Neural crest cell (in vitro differentiated cells): ENCODE data around the gene PCDHGA9. TPM values are rescaled to one million over a fixed set of nuclear protein-coding genes. Genes with fewer than 3 reads are reported as not detected.
"Not testable (repeated sequence)": the region's sequence is repeated elsewhere in the genome, so short reads cannot be mapped to it uniquely, and the experiment has no call there.

Source experiments
- DNase-seq: peaks from one replicate; pipeline ENCODE4 v3.0.0; 2021; ENCODE audit warnings: low read depth, mixed read lengths, low spot score
- H3K27ac Mint-ChIP-seq: one replicate; pipeline ENCODE4 v1.8.0; 2021; ENCODE audit warnings: mild to moderate bottlenecking, mixed read lengths; ENCODE audit not compliant: unreplicated experiment
- H3K27me3 Mint-ChIP-seq: 2 replicates; pipeline ENCODE4 v1.8.0; 2021; ENCODE audit warnings: low read depth, mild to moderate bottlenecking, mixed read lengths
- H3K36me3 Mint-ChIP-seq: 2 replicates; pipeline ENCODE4 v1.8.0; 2021; ENCODE audit warnings: low read depth, mild to moderate bottlenecking, mixed read lengths
- H3K4me1 Mint-ChIP-seq: 2 replicates; pipeline ENCODE4 v1.8.0; 2021; ENCODE audit warnings: mixed read lengths
- H3K4me3 Mint-ChIP-seq: one replicate; pipeline ENCODE4 v1.8.0; 2021; ENCODE audit warnings: mild to moderate bottlenecking, mixed read lengths
- H3K9me3 Mint-ChIP-seq: 2 replicates; pipeline ENCODE4 v1.8.0; 2021; ENCODE audit warnings: mixed read lengths
- total RNA-seq: library from RNA; stranded (reverse); gene quantifications from 2 replicates; pipeline ENCODE4 v1.2.1, GENCODE V29; 2021
- TF ChIP-seq, protein P1 (sequence below): fragments of 200-600 bp; sonication (generic); conservative IDR thresholded peaks from 2 replicates; pipeline ENCODE4 v1.5.0; 2021; ENCODE audit warnings: antibody characterized with exemption, mild to moderate bottlenecking

PCDHGA9 gene
- total RNA-seq, 1 donor from 2014 or later: 0.72 TPM

DNA sequence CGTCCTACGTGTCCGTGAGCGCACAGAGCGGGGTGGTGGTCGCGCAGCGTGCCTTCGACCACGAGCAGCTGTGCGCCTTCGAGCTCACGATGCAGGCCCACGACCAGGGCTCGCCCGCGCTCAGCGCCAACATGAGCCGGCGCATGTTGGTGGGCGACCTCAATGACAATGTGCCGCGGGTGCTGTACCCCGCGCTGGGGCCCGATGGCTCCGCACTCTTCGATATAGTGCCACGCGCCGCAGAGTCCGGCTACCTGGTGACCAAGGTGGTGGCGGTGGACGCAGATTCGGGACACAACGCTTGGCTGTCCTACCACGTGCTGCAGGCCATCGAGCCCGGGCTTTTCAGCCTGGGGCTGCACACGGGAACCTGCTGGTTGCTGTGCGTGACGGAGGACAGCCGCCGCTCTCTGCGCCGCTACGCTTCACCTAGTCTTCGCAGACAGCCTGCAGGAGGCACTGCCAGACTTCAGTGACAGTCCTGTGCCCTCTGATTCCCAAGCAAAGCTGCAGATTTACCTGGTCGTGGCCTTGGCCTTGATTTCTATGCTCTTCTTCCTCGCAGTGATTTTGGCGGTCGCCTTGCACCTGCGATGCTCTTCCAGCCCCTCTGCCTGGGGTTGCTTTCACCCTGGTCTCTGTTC is 25.3 kb downstream of the PCDHGA9 start:
- Mint-ChIP-seq H3K27ac (no peak overlapping the region), H3K4me3 (peak overlapping the region; percentile 73), H3K9me3 (peaks cover 28% of the 10 kb centered on the region)

DNA sequence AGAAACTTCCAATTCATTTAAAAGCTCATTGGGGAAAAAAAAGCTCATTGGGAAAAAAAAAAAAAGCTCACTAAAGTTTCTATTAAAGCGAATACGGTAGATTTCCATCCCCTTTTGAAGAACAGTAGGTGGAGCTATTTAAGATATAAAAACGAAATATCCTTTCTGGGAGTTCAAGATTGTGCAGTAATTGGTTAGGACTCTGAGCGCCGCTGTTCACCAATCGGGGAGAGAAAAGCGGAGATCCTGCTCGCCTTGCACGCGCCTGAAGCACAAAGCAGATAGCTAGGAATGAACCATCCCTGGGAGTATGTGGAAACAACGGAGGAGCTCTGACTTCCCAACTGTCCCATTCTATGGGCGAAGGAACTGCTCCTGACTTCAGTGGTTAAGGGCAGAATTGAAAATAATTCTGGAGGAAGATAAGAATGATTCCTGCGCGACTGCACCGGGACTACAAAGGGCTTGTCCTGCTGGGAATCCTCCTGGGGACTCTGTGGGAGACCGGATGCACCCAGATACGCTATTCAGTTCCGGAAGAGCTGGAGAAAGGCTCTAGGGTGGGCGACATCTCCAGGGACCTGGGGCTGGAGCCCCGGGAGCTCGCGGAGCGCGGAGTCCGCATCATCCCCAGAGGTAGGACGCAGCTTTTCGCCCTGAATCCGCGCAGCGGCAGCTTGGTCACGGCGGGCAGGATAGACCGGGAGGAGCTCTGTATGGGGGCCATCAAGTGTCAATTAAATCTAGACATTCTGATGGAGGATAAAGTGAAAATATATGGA is 27.9 kb downstream of the PCDHGA9 start, which contains the start of gene PCDHGA12:
TSS of gene PCDHGA12 (plus strand) at position 176 of the 782 bp plus-strand sequence. CDS start at position 429, 253 bp downstream.
- DNase-seq: no peak
- peaks cover 21% of the 10 kb centered on the region for H3K9me3 Mint-ChIP-seq
- H3K27me3 Mint-ChIP-seq: no peaks in the 10 kb centered on the region
- H3K4me1 Mint-ChIP-seq: no peaks in the 10 kb centered on the region
- TF ChIP-seq, protein P1, sequence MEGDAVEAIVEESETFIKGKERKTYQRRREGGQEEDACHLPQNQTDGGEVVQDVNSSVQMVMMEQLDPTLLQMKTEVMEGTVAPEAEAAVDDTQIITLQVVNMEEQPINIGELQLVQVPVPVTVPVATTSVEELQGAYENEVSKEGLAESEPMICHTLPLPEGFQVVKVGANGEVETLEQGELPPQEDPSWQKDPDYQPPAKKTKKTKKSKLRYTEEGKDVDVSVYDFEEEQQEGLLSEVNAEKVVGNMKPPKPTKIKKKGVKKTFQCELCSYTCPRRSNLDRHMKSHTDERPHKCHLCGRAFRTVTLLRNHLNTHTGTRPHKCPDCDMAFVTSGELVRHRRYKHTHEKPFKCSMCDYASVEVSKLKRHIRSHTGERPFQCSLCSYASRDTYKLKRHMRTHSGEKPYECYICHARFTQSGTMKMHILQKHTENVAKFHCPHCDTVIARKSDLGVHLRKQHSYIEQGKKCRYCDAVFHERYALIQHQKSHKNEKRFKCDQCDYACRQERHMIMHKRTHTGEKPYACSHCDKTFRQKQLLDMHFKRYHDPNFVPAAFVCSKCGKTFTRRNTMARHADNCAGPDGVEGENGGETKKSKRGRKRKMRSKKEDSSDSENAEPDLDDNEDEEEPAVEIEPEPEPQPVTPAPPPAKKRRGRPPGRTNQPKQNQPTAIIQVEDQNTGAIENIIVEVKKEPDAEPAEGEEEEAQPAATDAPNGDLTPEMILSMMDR: no peak
- no peak within 1 kb of the TSS for H3K27ac Mint-ChIP-seq
- H3K4me3 Mint-ChIP-seq: no peak within 1 kb of the TSS
- peaks cover 82% of the 10 kb centered on the region for H3K36me3 Mint-ChIP-seq

More for the DNA sequence above, 25.3 kb downstream of the PCDHGA9 start:
- Mint-ChIP-seq H3K36me3 (peaks cover 84% of the 10 kb centered on the region), H3K4me1 (no peaks in the 10 kb centered on the region), H3K27me3 (no peaks in the 10 kb centered on the region)
- TF ChIP-seq, protein P1: no peak
- DNase-seq: no peak

GRCh38 chr5:141431286-141431685 is 28.7 kb downstream of the PCDHGA9 start:
- peaks cover 21% of the 10 kb centered on the region for H3K9me3 Mint-ChIP-seq
- H3K4me1 Mint-ChIP-seq: no peaks in the 10 kb centered on the region

GRCh38 chr5:141432308-141432707 is 29.7 kb downstream of the PCDHGA9 start:
- not testable (repeated sequence) for H3K4me1 Mint-ChIP-seq, H3K4me3 Mint-ChIP-seq, H3K27me3 Mint-ChIP-seq, H3K27ac Mint-ChIP-seq, DNase-seq
- peaks cover 74% of the 10 kb centered on the region for H3K36me3 Mint-ChIP-seq
- H3K9me3 Mint-ChIP-seq: peaks cover 20% of the 10 kb centered on the region

More at GRCh38 chr5:141431286-141431685, 28.7 kb downstream of the PCDHGA9 start:
- H3K27me3 Mint-ChIP-seq: no peaks in the 10 kb centered on the region
- no peak for DNase-seq
- no peak overlapping the region for H3K27ac Mint-ChIP-seq
- peaks cover 77% of the 10 kb centered on the region for H3K36me3 Mint-ChIP-seq
- no peak overlapping the region for H3K4me3 Mint-ChIP-seq
- TF ChIP-seq, protein P1: no peak

DNA sequence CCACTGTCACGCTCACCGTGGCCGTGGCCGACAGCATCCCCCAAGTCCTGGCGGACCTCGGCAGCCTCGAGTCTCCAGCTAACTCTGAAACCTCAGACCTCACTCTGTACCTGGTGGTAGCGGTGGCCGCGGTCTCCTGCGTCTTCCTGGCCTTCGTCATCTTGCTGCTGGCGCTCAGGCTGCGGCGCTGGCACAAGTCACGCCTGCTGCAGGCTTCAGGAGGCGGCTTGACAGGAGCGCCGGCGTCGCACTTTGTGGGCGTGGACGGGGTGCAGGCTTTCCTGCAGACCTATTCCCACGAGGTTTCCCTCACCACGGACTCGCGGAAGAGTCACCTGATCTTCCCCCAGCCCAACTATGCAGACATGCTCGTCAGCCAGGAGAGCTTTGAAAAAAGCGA is 30.1 kb downstream of the PCDHGA9 start:
- Mint-ChIP-seq H3K9me3 (peaks cover 20% of the 10 kb centered on the region), H3K36me3 (peaks cover 72% of the 10 kb centered on the region)
- not testable (repeated sequence) for H3K4me1 Mint-ChIP-seq, H3K27ac Mint-ChIP-seq, DNase-seq, H3K27me3 Mint-ChIP-seq, H3K4me3 Mint-ChIP-seq

- no peak overlapping the region for H3K27ac Mint-ChIP-seq
- TF ChIP-seq, protein P1: no peak
- H3K36me3 Mint-ChIP-seq: peaks cover 64% of the 10 kb centered on the region
- no peak for DNase-seq
- H3K9me3 Mint-ChIP-seq: peaks cover 14% of the 10 kb centered on the region
- no peaks in the 10 kb centered on the region for H3K4me1 Mint-ChIP-seq
- no peak overlapping the region for H3K4me3 Mint-ChIP-seq
- H3K27me3 Mint-ChIP-seq: no peaks in the 10 kb centered on the region
Observed at GRCh38 chr5:141434006-141434405, 31.4 kb downstream of the PCDHGA9 start.
